ENCODE measurements around the gene ABCB7.

Gene ABCB7

GRCh38 chrX:75114638-75115037 is 41.4 kb downstream of the ABCB7 start:
- CTCF ChIA-PET: no interaction called here
- H3K36me3 ChIP-seq (ENCODE audit: control insufficient read depth in 2 of 2, insufficient read depth in 1 of 2, low read length in 2 of 2): peaks cover 0 to 8% of the 10 kb centered on the region in 2 experiments; a peak in 2 of 3 replicates
- no peak overlapping the region for H3K4me3 ChIP-seq (ENCODE audit: low read depth, low read length)
- H3K4me1 ChIP-seq (ENCODE audit: control insufficient read depth, insufficient read depth, low read length): no peaks in the 10 kb centered on the region
- H3K9me3 ChIP-seq (ENCODE audit: control insufficient read depth, insufficient read depth, low read depth, low read length): no peaks in the 10 kb centered on the region
- no peak overlapping the region for H3K27ac ChIP-seq (ENCODE audit: extremely low read depth, low read depth, low read length)
- TF ChIP-seq ZNF292 (tag by site-specific recombination; IDR thresholded peaks at IDR 0.05; ENCODE audit: borderline replicate concordance, low read depth): no peak
- TF ChIP-seq ZNF548 (tag by site-specific recombination; IDR thresholded peaks at IDR 0.05): no peak
- no peak for TF ChIP-seq ZNF433 (tag by site-specific recombination; IDR thresholded peaks at IDR 0.05; ENCODE audit: low read depth)
- TF ChIP-seq ZNF26 (tag by site-specific recombination; IDR thresholded peaks at IDR 0.05): no peak
- TF ChIP-seq ZBTB7A (tag by site-specific recombination; IDR thresholded peaks at IDR 0.05; ENCODE audit: low read depth): no peak
- no peak for TF ChIP-seq ZNF138 (tag by site-specific recombination; IDR thresholded peaks at IDR 0.05; ENCODE audit: borderline replicate concordance)
- no peak for TF ChIP-seq ZNF561 (tag by site-specific recombination; IDR thresholded peaks at IDR 0.05; ENCODE audit: borderline replicate concordance)
- TF ChIP-seq ZNF549 (tag by site-specific recombination; IDR thresholded peaks at IDR 0.05): no peak
- no peak for TF ChIP-seq ZNF670 (tag by site-specific recombination; IDR thresholded peaks at IDR 0.05; ENCODE audit: low read depth)
- TF ChIP-seq ZNF16 (tag by site-specific recombination; IDR thresholded peaks at IDR 0.05; ENCODE audit: low read depth): no peak
- TF ChIP-seq ZNF600 (tag by site-specific recombination; IDR thresholded peaks at IDR 0.05): no peak
- TF ChIP-seq, protein P1, sequence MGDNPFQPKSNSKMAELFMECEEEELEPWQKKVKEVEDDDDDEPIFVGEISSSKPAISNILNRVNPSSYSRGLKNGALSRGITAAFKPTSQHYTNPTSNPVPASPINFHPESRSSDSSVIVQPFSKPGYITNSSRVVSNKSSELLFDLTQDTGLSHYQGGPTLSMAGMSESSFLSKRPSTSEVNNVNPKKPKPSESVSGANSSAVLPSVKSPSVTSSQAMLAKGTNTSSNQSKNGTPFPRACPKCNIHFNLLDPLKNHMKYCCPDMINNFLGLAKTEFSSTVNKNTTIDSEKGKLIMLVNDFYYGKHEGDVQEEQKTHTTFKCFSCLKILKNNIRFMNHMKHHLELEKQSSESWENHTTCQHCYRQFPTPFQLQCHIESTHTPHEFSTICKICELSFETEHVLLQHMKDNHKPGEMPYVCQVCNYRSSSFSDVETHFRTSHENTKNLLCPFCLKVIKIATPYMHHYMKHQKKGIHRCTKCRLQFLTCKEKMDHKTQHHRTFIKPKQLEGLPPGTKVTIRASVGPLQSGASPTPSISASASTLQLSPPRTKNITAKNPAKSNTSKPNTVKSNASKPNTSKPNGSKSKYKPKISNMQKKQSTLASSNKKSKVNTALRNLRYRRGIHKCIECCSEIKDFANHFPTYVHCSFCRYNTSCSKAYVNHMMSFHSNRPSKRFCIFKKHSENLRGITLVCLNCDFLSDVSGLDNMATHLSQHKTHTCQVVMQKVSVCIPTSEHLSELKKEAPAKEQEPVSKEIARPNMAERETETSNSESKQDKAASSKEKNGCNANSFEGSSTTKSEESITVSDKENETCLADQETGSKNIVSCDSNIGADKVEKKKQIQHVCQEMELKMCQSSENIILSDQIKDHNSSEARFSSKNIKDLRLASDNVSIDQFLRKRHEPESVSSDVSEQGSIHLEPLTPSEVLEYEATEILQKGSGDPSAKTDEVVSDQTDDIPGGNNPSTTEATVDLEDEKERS (tag by site-specific recombination; IDR thresholded peaks at IDR 0.05): no peak
- no peak for TF ChIP-seq ZSCAN16 (tag by site-specific recombination; IDR thresholded peaks at IDR 0.05)
- POLR2A ChIA-PET: no interaction called here

- ChIA-PET POLR2A (no interaction called here), CTCF (no interaction called here)
- no peak for TF ChIP-seq ZNF148 (tag by site-specific recombination; IDR thresholded peaks at IDR 0.05; ENCODE audit: borderline replicate concordance)
- TF ChIP-seq, protein P2, sequence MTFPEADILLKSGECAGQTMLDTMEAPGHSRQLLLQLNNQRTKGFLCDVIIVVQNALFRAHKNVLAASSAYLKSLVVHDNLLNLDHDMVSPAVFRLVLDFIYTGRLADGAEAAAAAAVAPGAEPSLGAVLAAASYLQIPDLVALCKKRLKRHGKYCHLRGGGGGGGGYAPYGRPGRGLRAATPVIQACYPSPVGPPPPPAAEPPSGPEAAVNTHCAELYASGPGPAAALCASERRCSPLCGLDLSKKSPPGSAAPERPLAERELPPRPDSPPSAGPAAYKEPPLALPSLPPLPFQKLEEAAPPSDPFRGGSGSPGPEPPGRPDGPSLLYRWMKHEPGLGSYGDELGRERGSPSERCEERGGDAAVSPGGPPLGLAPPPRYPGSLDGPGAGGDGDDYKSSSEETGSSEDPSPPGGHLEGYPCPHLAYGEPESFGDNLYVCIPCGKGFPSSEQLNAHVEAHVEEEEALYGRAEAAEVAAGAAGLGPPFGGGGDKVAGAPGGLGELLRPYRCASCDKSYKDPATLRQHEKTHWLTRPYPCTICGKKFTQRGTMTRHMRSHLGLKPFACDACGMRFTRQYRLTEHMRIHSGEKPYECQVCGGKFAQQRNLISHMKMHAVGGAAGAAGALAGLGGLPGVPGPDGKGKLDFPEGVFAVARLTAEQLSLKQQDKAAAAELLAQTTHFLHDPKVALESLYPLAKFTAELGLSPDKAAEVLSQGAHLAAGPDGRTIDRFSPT (tag by site-specific recombination; IDR thresholded peaks at IDR 0.05): no peak
- TF ChIP-seq ZNF292 (tag by site-specific recombination; IDR thresholded peaks at IDR 0.05; ENCODE audit: borderline replicate concordance, low read depth): no peak
- no peak for TF ChIP-seq ZNF518A (tag by site-specific recombination; conservative IDR thresholded peaks at IDR 0.05; ENCODE audit: low read depth)
- no peak for TF ChIP-seq SP2 (tag by site-specific recombination; IDR thresholded peaks at IDR 0.05)
- no peak for TF ChIP-seq ZNF555 (tag by site-specific recombination; conservative IDR thresholded peaks at IDR 0.05)
- TF ChIP-seq ZFP69B (tag by site-specific recombination; IDR thresholded peaks at IDR 0.05): no peak
- no peak for TF ChIP-seq ZNF221 (tag by site-specific recombination; IDR thresholded peaks at IDR 0.05; ENCODE audit: borderline replicate concordance)
Observed at GRCh38 chrX:75113664-75114063, 42.4 kb downstream of the ABCB7 start.

More at GRCh38 chrX:75113664-75114063, 42.4 kb downstream of the ABCB7 start:
- Histone ChIP-seq H3K4me1 (ENCODE audit: control insufficient read depth, insufficient read depth, low read length) (no peaks in the 10 kb centered on the region), H3K36me3 (ENCODE audit: control insufficient read depth in 2 of 2, insufficient read depth in 1 of 2, low read length in 2 of 2) (peaks cover 0 to 8% of the 10 kb centered on the region in 2 experiments; a peak in 2 of 3 replicates), H3K4me3 (ENCODE audit: low read depth, low read length) (no peak overlapping the region), H3K9me3 (ENCODE audit: control insufficient read depth, insufficient read depth, low read depth, low read length) (no peaks in the 10 kb centered on the region), H3K27ac (ENCODE audit: extremely low read depth, low read depth, low read length) (no peak overlapping the region)
